VCaP (cell line): ENCODE data around the gene DUSP2.
A peak's percentile ranks its signal among the peaks of the same experiment; 100 is the strongest.
"Not testable (repeated sequence)": the region's sequence is repeated elsewhere in the genome, so short reads cannot be mapped to it uniquely, and the experiment has no call there.

Source experiments
- H3K27ac ChIP-seq: fragments of 450-650 bp; 2 replicates; pipeline ENCODE4 v1.5.1; 2017
- TF ChIP-seq, protein P1 (sequence below): fragments of 450-650 bp; conservative IDR thresholded peaks from 2 replicates; pipeline ENCODE4 v1.5.1; 2017; ENCODE audit warnings: mild to moderate bottlenecking, moderate library complexity

Gene DUSP2

DNA sequence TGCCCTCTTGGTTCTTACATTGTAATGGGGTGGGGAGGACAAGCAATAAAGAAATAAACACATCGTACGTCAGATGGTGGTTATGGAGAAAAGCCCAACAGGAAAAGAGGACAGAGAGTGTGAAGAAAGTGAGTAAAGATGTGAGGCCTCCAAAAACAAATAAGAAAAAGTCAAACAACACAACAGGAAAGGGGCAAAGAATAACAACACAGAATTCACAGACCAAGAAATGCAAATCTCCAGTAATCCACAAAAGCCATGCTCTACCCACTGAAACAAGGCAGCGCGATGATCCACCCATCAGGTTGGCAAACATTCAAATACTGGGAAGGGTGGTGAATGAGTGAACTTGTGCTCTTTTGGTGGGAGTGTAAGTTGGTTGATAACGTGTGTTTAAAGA lies 16.7 kb upstream of the DUSP2 start:
- peak overlapping the region; percentile 7; the same call in 1 of the 2 replicates for H3K27ac ChIP-seq
- TF ChIP-seq, protein P1, sequence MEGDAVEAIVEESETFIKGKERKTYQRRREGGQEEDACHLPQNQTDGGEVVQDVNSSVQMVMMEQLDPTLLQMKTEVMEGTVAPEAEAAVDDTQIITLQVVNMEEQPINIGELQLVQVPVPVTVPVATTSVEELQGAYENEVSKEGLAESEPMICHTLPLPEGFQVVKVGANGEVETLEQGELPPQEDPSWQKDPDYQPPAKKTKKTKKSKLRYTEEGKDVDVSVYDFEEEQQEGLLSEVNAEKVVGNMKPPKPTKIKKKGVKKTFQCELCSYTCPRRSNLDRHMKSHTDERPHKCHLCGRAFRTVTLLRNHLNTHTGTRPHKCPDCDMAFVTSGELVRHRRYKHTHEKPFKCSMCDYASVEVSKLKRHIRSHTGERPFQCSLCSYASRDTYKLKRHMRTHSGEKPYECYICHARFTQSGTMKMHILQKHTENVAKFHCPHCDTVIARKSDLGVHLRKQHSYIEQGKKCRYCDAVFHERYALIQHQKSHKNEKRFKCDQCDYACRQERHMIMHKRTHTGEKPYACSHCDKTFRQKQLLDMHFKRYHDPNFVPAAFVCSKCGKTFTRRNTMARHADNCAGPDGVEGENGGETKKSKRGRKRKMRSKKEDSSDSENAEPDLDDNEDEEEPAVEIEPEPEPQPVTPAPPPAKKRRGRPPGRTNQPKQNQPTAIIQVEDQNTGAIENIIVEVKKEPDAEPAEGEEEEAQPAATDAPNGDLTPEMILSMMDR, result no peak

DNA sequence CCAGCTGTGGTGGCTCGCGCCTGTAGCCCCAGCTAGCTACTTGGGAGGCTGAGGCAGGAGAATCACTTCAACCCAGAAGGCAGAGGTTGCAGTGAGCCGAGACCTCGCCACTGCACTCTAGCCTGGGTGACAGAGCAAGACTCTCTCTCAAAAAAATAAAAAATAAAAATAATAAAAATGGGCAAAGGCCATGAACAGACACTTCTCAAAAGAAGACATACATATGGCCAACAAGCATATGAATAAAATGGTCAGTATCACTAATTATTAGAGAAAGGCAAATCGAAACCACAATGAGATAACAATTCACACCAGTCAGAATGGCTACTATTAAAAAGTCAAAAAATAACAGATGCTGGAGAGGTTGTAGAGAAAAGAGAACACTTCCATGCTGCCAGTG lies 15.1 kb upstream of the DUSP2 start:
- not testable (repeated sequence) for H3K27ac ChIP-seq

DNA sequence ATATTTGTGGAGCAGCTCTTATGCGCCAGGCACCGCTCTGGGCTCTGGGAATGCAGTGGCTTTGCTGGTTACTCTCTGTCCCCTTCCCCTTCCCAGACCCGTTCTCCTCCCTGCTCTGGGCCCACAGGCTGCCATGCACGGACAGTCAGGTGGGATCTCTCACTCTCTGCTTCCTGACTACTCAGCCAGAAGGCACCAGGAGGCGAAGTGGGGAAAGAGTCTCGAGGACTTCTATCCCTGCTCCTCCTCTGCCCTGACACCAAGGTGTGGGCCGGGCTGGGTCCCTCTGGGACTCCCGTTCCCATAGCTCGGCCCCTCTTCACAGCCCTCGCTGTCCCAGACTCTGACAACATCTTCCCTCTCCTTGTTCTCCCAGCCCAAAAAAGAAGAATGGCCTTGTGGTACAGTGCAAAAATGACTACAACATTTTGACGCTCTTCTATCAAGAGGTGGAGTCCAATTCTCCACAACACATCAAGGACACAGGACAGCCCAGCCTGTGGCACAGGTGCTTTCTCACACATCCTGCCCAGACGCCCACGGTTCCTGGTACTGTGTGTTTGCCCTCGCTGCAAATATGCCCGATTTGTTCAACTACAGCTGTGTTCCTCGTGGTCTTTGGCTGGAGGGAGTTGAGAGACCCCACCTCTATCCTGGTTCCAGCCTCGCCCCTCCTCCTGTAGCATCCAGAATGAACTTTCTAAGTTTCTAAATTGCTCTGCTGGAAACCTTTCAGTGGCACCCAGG lies 14.0 kb upstream of the DUSP2 start:
- peak overlapping the region; percentile 31; the same call in 1 of the 2 replicates for H3K27ac ChIP-seq

DNA sequence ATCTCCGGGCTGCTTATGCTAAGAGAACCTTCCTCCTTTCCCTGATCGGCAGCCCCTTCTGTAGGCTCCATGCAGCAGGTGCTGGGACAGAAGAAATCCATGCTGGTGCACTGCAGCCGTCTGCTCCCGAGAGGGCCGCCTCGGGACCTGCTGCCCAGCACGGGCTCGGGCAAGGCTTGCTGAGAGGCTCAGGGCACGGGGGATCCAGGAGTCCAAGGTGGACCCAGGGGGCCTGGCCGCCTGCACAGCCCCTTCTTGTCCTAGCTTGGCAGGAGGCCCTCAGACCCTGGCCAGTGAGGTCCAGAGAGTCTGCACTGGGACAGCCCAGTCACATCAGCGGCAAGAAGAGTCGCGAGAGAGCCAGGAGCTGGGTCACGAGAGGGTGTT lies 13.3 kb upstream of the DUSP2 start:
- H3K27ac ChIP-seq, result no peak overlapping the region; the same call in 1 of the 2 replicates
- TF ChIP-seq, protein P1, result no peak

More for the DNA sequence above, 14.0 kb upstream of the DUSP2 start:
- TF ChIP-seq, protein P1, result no peak

DNA sequence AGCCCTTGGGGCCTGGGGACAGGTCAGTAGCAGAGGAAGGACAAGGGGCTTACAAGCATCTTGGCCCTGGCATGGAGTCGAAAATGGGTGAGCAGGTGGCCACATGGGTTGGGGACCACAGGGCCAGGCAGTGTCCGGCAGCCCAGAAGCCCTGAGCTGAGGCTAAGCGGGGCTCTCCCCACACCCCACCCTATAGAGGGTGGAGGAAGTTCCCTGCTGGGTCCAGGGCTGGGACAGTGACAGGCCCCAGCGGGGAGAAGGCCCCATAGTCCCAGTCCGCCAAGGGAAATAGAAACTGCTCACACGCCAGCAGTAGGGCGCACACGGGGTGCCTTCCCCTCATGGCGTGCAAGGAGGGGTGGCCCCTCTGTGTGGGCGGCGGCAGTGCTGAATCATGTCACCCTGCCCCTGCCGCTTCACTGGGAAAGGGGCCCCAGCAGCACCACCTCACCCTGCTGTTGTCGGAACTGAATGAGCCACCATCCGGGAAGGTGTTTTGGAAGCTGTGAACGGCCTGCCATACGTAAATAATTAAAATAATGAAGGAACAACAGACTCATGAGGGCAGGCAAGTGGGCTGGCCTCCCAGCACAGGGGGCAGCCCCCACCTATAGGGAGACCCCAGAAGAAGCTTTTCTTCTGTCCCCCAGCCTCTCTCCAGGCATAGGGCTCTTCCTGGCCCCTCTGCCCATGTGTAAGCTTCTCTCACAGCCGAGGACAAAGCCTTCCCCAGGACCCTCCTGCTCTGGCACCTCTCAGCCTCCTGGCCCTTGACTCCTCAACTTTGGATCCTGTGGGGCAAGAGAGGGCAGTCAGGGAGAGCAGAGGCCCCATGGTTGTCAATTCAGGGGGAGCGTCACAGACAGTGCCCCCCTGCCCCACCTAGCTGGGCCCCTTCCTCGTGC lies 12.7 kb upstream of the DUSP2 start:
- H3K27ac ChIP-seq, result no peak overlapping the region; the same call in 1 of the 2 replicates
- TF ChIP-seq, protein P1, result no peak

DNA sequence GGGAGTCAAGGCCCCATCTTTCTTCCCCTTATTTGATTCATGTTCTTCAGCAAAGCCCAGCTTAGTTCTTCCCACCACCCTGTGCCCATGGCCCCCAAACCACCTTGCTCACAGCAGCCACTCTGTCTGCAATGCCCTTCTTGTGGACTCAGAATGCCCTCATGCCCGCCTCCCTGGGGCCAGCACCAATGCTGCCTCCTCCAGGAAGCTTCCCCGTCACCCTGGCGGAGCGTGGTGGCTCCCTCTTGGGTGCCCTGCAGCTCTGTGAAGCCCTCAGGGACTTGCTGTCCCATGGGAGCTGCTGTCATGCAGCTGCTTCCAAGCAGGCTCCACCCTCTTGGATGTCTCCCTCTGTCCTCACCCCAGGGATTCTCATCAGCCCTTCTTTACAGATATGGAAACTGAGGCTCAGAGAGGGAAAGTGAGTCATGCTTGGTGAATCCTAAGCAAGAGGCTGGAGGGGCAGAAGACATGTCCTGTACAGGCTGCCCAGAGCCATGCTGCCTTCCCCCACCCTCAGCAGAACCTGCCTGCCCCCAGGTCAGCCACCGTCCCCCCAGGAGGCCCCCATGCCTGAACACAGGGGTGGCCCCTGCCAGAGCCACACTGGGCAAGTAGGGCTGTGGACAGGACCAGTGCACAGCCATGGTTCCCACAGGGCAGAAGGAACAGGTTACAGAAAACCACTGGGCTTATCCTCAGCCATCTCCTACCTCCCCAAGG lies 11.8 kb upstream of the DUSP2 start:
- TF ChIP-seq, protein P1, result no peak
- H3K27ac ChIP-seq, result no peak overlapping the region

DNA sequence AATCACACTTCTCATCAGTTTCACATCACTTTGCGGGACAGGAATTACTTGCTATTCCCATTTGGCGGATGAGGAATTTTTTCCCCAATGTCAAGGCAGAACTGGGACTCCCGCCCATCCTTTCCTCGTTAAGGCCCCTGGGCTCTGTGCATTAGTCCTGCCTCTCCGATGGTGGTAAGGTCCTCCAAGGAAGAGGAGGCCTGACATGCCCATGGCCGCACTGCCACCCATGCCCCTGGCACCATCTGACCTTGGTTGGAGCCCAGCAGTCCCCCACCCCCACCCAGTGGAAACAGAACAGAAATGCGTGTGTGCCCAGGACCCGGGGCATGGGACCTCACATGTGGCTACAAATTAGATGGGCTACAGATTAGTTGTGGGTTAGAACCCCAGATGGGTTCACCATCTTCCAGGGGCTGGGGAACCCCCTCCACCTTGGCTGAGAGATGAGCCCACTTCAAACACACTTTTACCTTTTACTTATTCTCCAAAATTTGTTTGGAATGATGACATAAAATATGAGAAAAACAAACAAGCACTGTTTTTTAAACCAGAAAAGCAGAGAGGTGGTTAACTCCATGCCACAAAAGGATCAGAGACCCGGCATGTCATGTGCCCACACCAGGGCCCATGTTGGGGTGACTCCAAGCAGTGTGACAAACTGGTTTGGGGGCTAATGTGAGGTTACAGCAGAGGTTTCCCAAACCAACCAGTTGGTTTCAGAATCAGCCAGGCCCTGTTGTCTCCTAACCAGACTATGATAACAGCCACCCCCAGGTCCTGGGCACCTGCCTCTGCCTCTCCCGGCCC lies 11.0 kb upstream of the DUSP2 start:
- TF ChIP-seq, protein P1, result no peak
- no peak overlapping the region for H3K27ac ChIP-seq
